Ishikawa (cell line): ENCODE measurements around the gene CIT.

ENCODE experiments used
- CEBPB ChIP-seq: IDR thresholded peaks from 2 replicates; pipeline ENCODE4 v1.6.1; 2012
- EP300 ChIP-seq: IDR thresholded peaks from 2 replicates; pipeline ENCODE4 v1.6.1; 2012; ENCODE audit warnings: borderline replicate concordance
- FOXM1 ChIP-seq: IDR thresholded peaks from 2 replicates; pipeline ENCODE4 v1.6.1; 2012; ENCODE audit warnings: low read depth, borderline replicate concordance
- MAX ChIP-seq: IDR thresholded peaks from 2 replicates; pipeline ENCODE4 v1.6.1; 2012
- NFIC ChIP-seq: IDR thresholded peaks from 2 replicates; pipeline ENCODE4 v1.6.1; 2012
- RAD21 ChIP-seq: IDR thresholded peaks from 2 replicates; pipeline ENCODE4 v1.6.1; 2012; ENCODE audit warnings: low read depth
- REST ChIP-seq: IDR thresholded peaks from 2 replicates; pipeline ENCODE4 v1.6.1; 2012; ENCODE audit warnings: low read depth, mild to moderate bottlenecking
- TAF1 ChIP-seq: IDR thresholded peaks from 2 replicates; pipeline ENCODE4 v1.6.1; 2012; ENCODE audit warnings: low read depth, mild to moderate bottlenecking
- TCF12 ChIP-seq: IDR thresholded peaks from 2 replicates; pipeline ENCODE4 v1.6.1; 2012; ENCODE audit warnings: low read depth
- TEAD4 ChIP-seq: IDR thresholded peaks from 2 replicates; pipeline ENCODE4 v1.6.1; 2012
- USF1 ChIP-seq: IDR thresholded peaks from 2 replicates; pipeline ENCODE4 v1.6.1; 2012
- ZBTB7A ChIP-seq: IDR thresholded peaks from 2 replicates; pipeline ENCODE4 v1.6.1; 2012; ENCODE audit warnings: low read depth

GRCh38 chr12:119749666-119750065 is 127.5 kb downstream of the CIT start:
- TF ChIP-seq RAD21 (no peak), TCF12 (no peak), CEBPB (no peak), REST (no peak), USF1 (no peak), TAF1 (no peak), ZBTB7A (no peak), TEAD4 (no peak), MAX (no peak), EP300 (no peak), NFIC (no peak), FOXM1 (no peak)
